ENCODE measurements around the gene PARD3B. TPM values are rescaled to one million over a fixed set of nuclear protein-coding genes. Genes with fewer than 3 reads are reported as not detected.

PARD3B gene
- total and polyA plus RNA-seq, 12 donors = 0.46 to 12.4 (median 8.3) TPM

DNA sequence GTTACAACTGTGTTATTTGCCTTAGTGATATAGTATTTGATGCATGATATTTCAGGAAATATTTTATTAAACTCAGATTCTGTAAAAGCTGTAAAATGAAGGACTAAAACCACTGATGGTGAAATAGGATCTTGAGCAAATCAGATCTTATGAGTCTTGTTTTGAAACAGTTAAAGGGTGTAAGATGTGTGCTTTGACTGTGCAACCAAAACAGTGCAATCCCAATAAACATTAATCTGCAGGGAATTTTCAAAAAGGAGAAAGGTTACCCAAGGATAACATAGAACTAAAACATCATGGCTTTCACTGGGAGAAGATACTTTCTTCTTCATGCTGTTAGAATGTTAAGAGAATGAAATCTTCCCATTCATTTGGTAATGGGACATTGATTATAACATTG lies 378.7 kb downstream of the PARD3B start:
- Histone ChIP-seq H3K36me3 (no peaks in the 10 kb centered on the region), H3K27ac (no peak overlapping the region), H3K4me3 (no peak overlapping the region), H3K4me1 (no peaks in the 10 kb centered on the region), H3K27me3 (no peaks in the 10 kb centered on the region), H3K9me3 (no peaks in the 10 kb centered on the region)
- intact Hi-C loops (cut with DNase I) = no loop called here
- ATAC-seq = no peak
- DNase-seq = no peak
- TF ChIP-seq CTCF (IDR thresholded peaks at IDR 0.05) = no peak

GRCh38 chr2:204931562-204931961 lies 386.3 kb downstream of the PARD3B start:
- no peak for TF ChIP-seq CTCF (IDR thresholded peaks at IDR 0.05)
- no peak for ATAC-seq
- Histone ChIP-seq H3K4me3 (no peak overlapping the region), H3K4me1 (no peaks in the 10 kb centered on the region), H3K27me3 (no peaks in the 10 kb centered on the region), H3K9me3 (no peaks in the 10 kb centered on the region), H3K36me3 (no peaks in the 10 kb centered on the region), H3K27ac (no peak overlapping the region)
- no peak for DNase-seq
- intact Hi-C loops (cut with DNase I) = no loop called here

DNA sequence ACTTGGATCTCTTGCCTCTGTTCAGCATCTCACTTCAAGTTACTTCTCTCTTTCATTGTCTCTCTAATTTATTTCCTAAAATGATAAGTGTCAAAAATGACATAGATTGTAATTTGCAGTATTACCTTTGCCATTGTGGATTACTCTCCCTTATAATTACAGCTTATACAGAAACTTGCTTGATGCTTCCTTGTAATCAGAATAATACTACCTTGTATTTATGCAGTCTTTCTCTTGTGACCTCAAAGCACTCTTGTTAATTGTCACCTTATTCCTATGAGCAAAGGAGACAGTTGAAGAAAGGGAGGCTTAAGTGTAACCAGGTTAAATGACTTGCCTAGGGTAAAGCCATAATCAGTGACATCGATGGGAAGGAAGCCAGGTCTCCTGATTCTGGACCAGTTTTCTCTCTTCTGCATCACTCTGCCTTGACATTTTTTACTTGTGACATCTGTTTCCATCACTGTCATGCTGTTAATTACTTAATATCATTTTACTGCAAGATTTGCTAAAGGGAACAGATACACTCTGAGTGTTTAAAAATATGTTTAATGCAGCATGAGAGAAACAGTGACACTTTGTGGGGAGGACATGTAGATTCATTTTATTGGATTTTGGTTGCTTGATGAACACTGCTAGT lies 388.6 kb downstream of the PARD3B start:
- H3K4me3 ChIP-seq = no peak overlapping the region
- no peaks in the 10 kb centered on the region for H3K36me3 ChIP-seq
- WGBS, 2 donors = 82 to 85% methylated on average over 1 of the region's 1 CpG
- H3K4me1 ChIP-seq = no peaks in the 10 kb centered on the region
- no peak for ATAC-seq
- no peak for DNase-seq
- H3K27me3 ChIP-seq = no peaks in the 10 kb centered on the region
- no peak for TF ChIP-seq CTCF (IDR thresholded peaks at IDR 0.05)
- intact Hi-C loops (cut with DNase I) = no loop called here
- H3K9me3 ChIP-seq = no peaks in the 10 kb centered on the region
- H3K27ac ChIP-seq = no peak overlapping the region

DNA sequence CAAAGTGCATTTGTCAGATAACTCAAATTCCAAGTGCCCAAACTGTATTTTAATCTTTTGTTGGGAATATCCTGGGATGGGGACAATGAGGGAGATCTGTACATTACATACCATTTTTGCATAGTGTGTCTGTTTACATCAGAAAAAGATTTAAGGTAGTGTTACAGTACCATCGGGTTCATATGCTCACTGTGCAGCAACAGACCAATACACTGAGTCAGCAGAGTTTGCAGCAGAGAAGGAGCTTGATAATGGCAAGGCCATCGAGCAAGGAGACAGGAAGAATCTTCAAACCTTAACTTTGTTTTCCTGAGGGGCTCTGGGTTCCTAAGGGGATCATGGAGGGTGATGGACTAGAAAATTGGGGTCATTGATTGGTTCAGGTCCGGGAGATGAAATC lies 399.7 kb downstream of the PARD3B start:
- Histone ChIP-seq H3K27me3 (no peaks in the 10 kb centered on the region), H3K4me1 (no peaks in the 10 kb centered on the region), H3K36me3 (no peaks in the 10 kb centered on the region), H3K27ac (no peak overlapping the region), H3K9me3 (peaks cover 0 to 17% (median 12%) of the 10 kb centered on the region in 11 donors), H3K4me3 (no peak overlapping the region)
- no peak for TF ChIP-seq CTCF (IDR thresholded peaks at IDR 0.05)
- DNase-seq (no peak), ATAC-seq (no peak)
- intact Hi-C loops (cut with DNase I) = no loop called here
- 94 to 97% methylated on average over 3 of the region's 3 CpGs for WGBS, 2 donors

Measured in heart right ventricle (tissue), 16 donors.